GM21786 (cell line): Measurements from ENCODE around the gene TMEM116.
"Not testable (repeated sequence)": the region's sequence is repeated elsewhere in the genome, so short reads cannot be mapped to it uniquely, and the experiment has no call there.

Source experiments
- ATAC-seq: cut with Tn5 transposase; IDR thresholded peaks from one replicate; pipeline ENCODE4 v1.9.1; 2021; ENCODE audit not compliant: unreplicated experiment

Gene TMEM116

GRCh38 chr12:111980598-111980997 is 32.4 kb downstream of the TMEM116 start:
- no peak for ATAC-seq

- no peak for ATAC-seq
Observed at GRCh38 chr12:111978545-111978944, 34.4 kb downstream of the TMEM116 start.

- ATAC-seq, result no peak
Observed at GRCh38 chr12:111976860-111977259, 36.1 kb downstream of the TMEM116 start.

- no peak for ATAC-seq
Observed at GRCh38 chr12:111976291-111976690, 36.7 kb downstream of the TMEM116 start.

DNA sequence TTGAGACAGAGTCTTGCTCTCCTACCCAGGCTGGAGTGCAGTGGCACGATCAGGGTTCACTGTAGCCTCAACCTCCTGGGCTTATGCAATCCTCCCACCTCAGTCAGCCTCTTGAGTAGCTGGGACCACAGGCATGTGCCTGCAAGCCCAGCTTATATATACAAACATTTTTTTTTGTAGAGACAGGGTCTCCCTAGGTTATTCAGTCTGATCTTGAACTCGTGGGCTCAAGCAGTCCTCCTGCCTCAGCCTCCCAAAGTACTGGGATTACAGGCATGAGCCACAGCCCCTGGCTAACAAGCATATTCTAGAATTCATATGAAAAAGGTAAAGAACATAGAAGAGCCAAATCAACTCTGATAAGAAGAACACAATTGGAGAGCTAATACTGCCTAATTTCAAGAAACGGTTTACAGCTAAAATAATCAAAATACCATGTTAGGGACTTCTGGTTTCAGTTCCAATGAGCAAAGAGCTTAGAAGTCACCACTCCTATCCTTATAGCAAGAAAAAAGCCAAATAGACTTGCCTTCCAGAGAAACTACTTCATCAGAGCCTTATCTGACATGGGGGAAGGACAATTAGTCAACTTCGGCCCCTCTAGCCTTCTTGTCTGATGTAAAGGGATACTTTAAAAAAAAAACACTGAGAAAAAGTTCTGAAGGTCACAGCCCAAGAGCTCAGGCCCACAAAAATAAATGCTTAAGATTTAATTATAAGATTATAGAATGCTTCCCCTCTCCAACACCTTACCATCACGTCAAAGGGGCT is 37.6 kb downstream of the TMEM116 start:
- ATAC-seq, result no peak

- no peak for ATAC-seq
Observed at GRCh38 chr12:111971800-111972199, 41.2 kb downstream of the TMEM116 start.

- ATAC-seq, result no peak
Observed at GRCh38 chr12:111964935-111965334, 48.0 kb downstream of the TMEM116 start.

DNA sequence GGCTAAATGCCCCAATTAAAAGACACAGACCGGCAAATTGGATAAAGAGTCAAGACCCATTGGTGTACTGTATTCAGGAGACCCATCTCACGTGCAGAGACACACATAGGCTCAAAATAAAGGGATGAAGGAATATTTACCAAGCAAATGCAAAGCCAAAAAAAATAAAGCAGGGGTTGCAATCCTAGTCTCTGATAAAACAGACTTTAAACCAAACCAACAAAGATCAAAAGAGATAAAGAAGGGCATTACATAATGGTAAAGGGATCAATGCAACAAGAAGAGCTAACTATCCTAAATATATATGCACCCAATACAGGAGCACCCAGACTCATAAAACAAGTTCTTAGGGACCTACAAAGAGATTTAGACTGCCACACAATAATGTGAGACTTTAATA is 53.4 kb downstream of the TMEM116 start:
- ATAC-seq, result not testable (repeated sequence)

- ATAC-seq, result not testable (repeated sequence)
Observed at GRCh38 chr12:111957224-111957623, 55.7 kb downstream of the TMEM116 start.

- no peak for ATAC-seq
Observed at GRCh38 chr12:111954969-111955368, 58.0 kb downstream of the TMEM116 start.

GRCh38 chr12:111953455-111953854 is 59.5 kb downstream of the TMEM116 start:
- no peak for ATAC-seq

DNA sequence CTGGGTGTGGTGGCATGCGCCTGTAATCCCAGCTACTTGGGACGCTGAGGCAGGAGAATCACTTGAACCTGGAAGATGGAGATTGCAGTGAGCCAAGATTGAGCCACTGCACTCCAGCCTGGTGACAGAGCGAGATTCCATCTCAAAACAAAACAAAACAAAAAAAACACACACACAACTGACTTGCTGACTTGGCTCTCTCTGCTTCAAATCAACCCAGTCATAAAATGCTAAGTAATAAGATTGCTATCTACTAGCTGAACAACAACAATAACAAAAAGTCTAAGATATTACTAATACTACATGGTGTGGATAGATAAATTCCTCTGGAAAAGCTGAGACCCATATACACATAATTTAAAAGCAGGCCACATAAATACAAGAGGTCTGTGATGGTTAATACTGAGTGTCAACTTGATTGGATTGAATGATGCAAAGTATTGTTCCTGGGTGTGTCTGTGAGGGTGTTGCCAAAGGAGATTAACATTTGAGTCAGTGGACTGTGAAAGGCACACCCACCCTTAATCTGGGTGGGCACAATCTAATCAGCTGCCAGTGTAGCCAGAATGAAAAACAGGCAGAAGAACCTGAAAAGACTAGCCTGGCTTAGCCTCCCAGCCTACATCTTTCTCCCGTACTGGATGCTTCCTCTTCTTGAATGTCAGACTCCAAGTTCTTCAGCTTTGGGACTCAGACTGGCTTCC is 60.7 kb downstream of the TMEM116 start:
- not testable (repeated sequence) for ATAC-seq

GRCh38 chr12:111950961-111951676 is 61.8 kb downstream of the TMEM116 start:
- not testable (repeated sequence) for ATAC-seq

DNA sequence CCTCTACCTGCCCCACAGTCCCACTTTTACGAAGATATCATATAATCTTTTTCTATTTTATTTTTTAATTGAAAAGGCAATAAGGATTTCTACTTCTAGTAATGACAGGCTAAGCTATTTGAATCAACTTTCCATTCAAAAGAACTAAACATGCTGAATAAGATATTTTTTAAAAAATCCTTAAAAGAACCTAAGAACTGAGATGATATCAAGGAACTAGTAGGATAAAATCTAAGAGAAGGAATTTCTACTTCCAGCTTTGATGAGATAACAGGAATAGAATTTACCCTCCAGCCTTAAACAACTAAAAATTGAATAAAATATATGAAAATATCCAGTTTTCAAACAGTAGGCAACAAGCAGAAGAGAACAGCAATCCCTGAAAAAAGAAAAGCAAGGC is 69.0 kb downstream of the TMEM116 start:
- no peak for ATAC-seq

GRCh38 chr12:111942557-111942956 is 70.4 kb downstream of the TMEM116 start:
- no peak for ATAC-seq

GRCh38 chr12:111937429-111937828 is 75.5 kb downstream of the TMEM116 start:
- ATAC-seq, result no peak

GRCh38 chr12:111936869-111937268 is 76.1 kb downstream of the TMEM116 start:
- ATAC-seq, result no peak

GRCh38 chr12:111932241-111932640 is 80.7 kb downstream of the TMEM116 start:
- no peak for ATAC-seq

DNA sequence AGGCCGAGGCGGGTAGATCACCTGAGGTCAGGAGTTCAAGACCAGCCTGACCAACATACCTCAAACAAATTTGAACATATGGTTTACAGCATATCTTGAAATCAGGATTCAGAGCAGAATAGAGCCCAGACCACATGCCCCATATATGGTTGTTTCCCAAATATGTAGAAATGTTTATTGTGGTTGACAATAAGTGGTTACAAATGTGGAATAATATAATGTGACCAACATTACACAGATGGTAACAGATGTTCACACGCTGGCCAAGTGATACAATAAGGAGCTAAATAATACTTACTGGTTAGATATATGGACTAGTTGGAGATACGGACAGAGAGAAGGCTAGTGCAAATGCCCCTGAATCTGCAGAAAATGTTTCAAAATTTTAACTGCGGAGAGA is 85.6 kb downstream of the TMEM116 start:
- ATAC-seq, result no peak

GRCh38 chr12:111926631-111927030 is 86.3 kb downstream of the TMEM116 start:
- no peak for ATAC-seq

DNA sequence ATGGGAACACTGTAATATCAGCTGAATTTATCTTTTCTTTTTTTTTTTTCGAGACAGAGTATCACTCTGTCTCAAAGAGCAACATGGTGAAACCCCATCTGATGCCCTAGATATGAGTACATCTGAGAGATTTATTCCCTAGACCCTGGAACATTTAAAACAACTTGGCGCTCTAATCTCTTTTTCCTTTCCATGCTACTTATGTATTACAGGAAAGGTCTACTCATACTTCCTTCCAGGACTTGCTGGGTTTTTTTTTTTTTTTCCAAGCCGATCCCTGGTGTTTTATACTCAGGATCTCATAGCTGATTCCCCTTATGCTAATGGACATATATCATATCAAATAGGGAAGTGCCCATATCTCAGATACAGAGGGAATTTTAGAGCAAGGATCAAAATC is 87.8 kb downstream of the TMEM116 start:
- no peak for ATAC-seq

DNA sequence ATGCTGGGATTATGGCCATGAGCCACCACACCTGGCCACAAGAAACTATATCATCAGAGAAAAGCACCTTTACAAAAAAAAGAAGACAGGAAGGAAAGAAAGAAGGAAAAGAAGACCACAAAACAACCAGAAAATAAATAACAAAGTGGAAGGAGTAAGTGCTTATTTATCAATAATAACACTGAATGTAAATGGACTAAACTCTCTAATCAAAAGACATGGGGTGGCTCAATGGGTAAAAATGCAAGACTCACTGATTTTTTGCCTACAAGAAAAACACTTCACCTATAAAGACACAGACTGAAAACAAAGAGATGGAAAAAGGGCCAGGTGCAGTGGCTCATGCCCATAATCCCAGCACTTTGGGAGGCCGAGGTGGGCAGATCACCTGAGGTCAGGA is 105.2 kb downstream of the TMEM116 start:
- no peak for ATAC-seq
